ENCODE measurements around the gene RSU1.

Gene RSU1

DNA sequence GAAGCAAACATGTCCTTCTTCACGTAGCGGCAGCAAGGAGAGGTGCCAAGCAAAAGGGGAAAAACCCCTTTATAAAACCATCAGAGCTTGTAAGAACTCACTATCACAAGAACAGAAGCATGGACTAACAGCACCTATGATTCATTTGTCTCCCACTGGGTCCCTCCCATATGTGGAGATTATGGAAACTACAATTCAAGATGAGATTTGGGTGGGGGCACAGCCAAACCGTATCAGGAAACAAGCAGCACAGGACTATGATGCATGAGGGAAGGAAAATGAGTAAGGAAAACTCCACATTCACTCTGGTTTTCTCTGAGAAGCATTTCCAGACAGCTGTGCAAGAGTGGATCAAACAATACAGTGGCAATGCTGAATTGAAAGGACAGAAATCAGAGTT lies 81.6 kb downstream of the RSU1 start:
- Histone ChIP-seq H3K9me3 (ENCODE audit: control extremely low read depth in 1 of 5, control insufficient read depth in 4 of 5, insufficient read depth in 2 of 5, low read depth in 1 of 5, low read length in 4 of 5) (peaks cover 2 to 31% (median 10%) of the 10 kb centered on the region in 5 experiments), H3K36me3 (ENCODE audit: control insufficient read depth in 4 of 4, insufficient read depth in 4 of 4, low read length in 3 of 4) (peaks cover 2 to 23% (median 6%) of the 10 kb centered on the region in 4 experiments), H3K27me3 (replicated peaks in 2 of 5; ENCODE audit: control insufficient read depth in 4 of 5, insufficient read depth in 5 of 5, low read length in 4 of 5) (no peaks in the 10 kb centered on the region), H3K4me3 (ENCODE audit: control insufficient read depth in 1 of 7, extremely low read depth in 1 of 7, insufficient read depth in 4 of 7, low read depth in 2 of 7, low read length in 6 of 7) (no peak overlapping the region), H3K27ac (ENCODE audit: insufficient read depth in 1 of 2, low read depth in 1 of 2, low read length in 2 of 2, poor library complexity in 1 of 2, severe bottlenecking in 2 of 2) (no peak overlapping the region), H3K4me1 (ENCODE audit: control extremely low read depth in 1 of 4, control insufficient read depth in 4 of 4, insufficient read depth in 4 of 4, low read length in 3 of 4) (no peaks in the 10 kb centered on the region)
- POLR2A ChIA-PET, result no interaction called here
- 100% methylated on average over 3 of the region's 3 CpGs for WGBS (ENCODE audit: insufficient coverage)
- DNase-seq, result no peak
- CTCF ChIA-PET, result interaction anchor here (0.9 kb wide), 2 partner anchors 9 to 10 kb away, joined by 3 read pairs; no protein-coding TSS in a partner anchor

DNA sequence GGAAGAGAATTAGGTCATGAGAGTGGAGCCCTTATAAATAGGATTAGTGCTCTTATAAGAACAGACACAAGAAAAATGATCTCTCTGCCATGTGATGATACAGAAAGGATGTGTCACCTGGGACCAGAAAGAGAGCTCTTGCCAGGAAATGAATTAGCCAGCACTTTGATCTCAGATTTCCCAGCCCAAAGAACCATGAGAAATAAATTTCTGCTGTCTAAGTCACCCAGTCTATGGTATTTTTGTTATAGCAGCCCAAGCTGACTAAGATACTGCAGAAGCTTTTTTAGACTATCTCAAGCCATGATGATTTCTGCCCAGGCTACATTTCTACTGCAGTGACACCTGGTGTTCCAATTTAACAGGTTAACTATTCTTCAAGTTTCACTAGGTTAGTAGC lies 84.8 kb downstream of the RSU1 start:
- ChIA-PET POLR2A (no interaction called here), CTCF (interaction anchor here (1.1 kb wide), 1 partner anchor 9 kb away, joined by 3 read pairs; no protein-coding TSS in a partner anchor)
- DNase-seq, result no peak
- Histone ChIP-seq H3K27ac (ENCODE audit: insufficient read depth in 1 of 2, low read depth in 1 of 2, low read length in 2 of 2, poor library complexity in 1 of 2, severe bottlenecking in 2 of 2) (no peak overlapping the region), H3K36me3 (ENCODE audit: control insufficient read depth in 4 of 4, insufficient read depth in 4 of 4, low read length in 3 of 4) (peaks cover 9 to 27% (median 12%) of the 10 kb centered on the region in 4 experiments), H3K4me1 (ENCODE audit: control extremely low read depth in 1 of 4, control insufficient read depth in 4 of 4, insufficient read depth in 4 of 4, low read length in 3 of 4) (no peaks in the 10 kb centered on the region), H3K27me3 (replicated peaks in 2 of 5; ENCODE audit: control insufficient read depth in 4 of 5, insufficient read depth in 5 of 5, low read length in 4 of 5) (no peaks in the 10 kb centered on the region), H3K4me3 (ENCODE audit: control insufficient read depth in 1 of 7, extremely low read depth in 1 of 7, insufficient read depth in 4 of 7, low read depth in 2 of 7, low read length in 6 of 7) (no peak overlapping the region), H3K9me3 (ENCODE audit: control extremely low read depth in 1 of 5, control insufficient read depth in 4 of 5, insufficient read depth in 2 of 5, low read depth in 1 of 5, low read length in 4 of 5) (peaks cover 0 to 28% (median 9%) of the 10 kb centered on the region in 5 experiments)

DNA sequence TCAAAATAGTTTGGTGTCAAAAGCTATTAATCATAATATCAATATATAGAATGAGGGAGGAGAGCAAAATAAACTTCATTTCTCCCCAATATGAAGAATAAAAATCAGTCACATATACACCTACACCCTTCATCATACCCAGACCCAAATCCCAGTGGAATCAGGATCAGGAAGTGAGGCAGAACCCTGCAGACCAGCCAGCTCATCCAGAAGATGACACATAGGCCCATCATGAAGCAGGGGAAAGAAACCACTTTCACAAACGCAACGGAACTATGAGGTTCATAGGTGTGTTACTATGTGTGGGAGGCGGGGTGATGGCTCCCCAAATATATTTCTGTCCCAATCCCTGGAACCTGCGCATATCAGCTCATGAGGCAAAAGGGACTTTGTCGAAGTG lies 89.0 kb downstream of the RSU1 start:
- no peak overlapping the region for H3K27ac ChIP-seq (ENCODE audit: insufficient read depth in 1 of 2, low read depth in 1 of 2, low read length in 2 of 2, poor library complexity in 1 of 2, severe bottlenecking in 2 of 2)
- CTCF ChIA-PET, result no interaction called here
- H3K36me3 ChIP-seq (ENCODE audit: control insufficient read depth in 4 of 4, insufficient read depth in 4 of 4, low read length in 3 of 4), result peaks cover 7 to 15% (median 9%) of the 10 kb centered on the region in 4 experiments
- no peaks in the 10 kb centered on the region for H3K27me3 ChIP-seq (replicated peaks in 2 of 5; ENCODE audit: control insufficient read depth in 4 of 5, insufficient read depth in 5 of 5, low read length in 4 of 5)
- POLR2A ChIA-PET, result no interaction called here
- 100% methylated on average over 5 of the region's 5 CpGs for WGBS (ENCODE audit: insufficient coverage)
- H3K9me3 ChIP-seq (ENCODE audit: control extremely low read depth in 1 of 5, control insufficient read depth in 4 of 5, insufficient read depth in 2 of 5, low read depth in 1 of 5, low read length in 4 of 5), result peaks cover 0 to 10% (median 2%) of the 10 kb centered on the region in 5 experiments
- no peak overlapping the region for H3K4me3 ChIP-seq (ENCODE audit: control insufficient read depth in 1 of 7, extremely low read depth in 1 of 7, insufficient read depth in 4 of 7, low read depth in 2 of 7, low read length in 6 of 7)
- no peak for DNase-seq
- no peaks in the 10 kb centered on the region for H3K4me1 ChIP-seq (ENCODE audit: control extremely low read depth in 1 of 4, control insufficient read depth in 4 of 4, insufficient read depth in 4 of 4, low read length in 3 of 4)

DNA sequence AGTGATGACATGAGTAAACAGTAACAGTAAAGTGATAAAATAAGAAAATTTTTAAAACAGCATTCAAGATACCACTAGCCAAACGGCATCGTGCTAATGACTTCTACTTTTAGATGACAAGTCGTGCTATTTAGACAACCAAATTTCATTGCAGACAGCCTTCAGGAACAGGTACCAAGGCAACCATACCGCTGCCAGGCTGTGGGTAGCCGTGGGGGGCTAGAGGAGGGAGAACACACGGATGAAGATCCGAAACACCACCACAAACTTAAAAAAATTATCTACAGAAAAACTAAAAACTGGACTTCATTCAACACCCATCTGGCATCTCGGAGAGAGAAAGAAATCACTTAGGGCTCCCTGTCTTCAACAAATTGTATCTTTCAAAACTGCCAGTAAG lies 89.6 kb downstream of the RSU1 start:
- no peak overlapping the region for H3K27ac ChIP-seq (ENCODE audit: insufficient read depth in 1 of 2, low read depth in 1 of 2, low read length in 2 of 2, poor library complexity in 1 of 2, severe bottlenecking in 2 of 2)
- no peaks in the 10 kb centered on the region for H3K27me3 ChIP-seq (replicated peaks in 2 of 5; ENCODE audit: control insufficient read depth in 4 of 5, insufficient read depth in 5 of 5, low read length in 4 of 5)
- no peaks in the 10 kb centered on the region for H3K4me1 ChIP-seq (ENCODE audit: control extremely low read depth in 1 of 4, control insufficient read depth in 4 of 4, insufficient read depth in 4 of 4, low read length in 3 of 4)
- peaks cover 7 to 11% (median 9%) of the 10 kb centered on the region in 4 experiments for H3K36me3 ChIP-seq (ENCODE audit: control insufficient read depth in 4 of 4, insufficient read depth in 4 of 4, low read length in 3 of 4)
- H3K9me3 ChIP-seq (ENCODE audit: control extremely low read depth in 1 of 5, control insufficient read depth in 4 of 5, insufficient read depth in 2 of 5, low read depth in 1 of 5, low read length in 4 of 5), result peaks cover 0 to 10% (median 2%) of the 10 kb centered on the region in 5 experiments
- ChIA-PET POLR2A (no interaction called here), CTCF (no interaction called here)
- H3K4me3 ChIP-seq (ENCODE audit: control insufficient read depth in 1 of 7, extremely low read depth in 1 of 7, insufficient read depth in 4 of 7, low read depth in 2 of 7, low read length in 6 of 7), result no peak overlapping the region
- DNase-seq, result no peak
- WGBS (ENCODE audit: insufficient coverage), result 92% methylated on average over 2 of the region's 8 CpGs

DNA sequence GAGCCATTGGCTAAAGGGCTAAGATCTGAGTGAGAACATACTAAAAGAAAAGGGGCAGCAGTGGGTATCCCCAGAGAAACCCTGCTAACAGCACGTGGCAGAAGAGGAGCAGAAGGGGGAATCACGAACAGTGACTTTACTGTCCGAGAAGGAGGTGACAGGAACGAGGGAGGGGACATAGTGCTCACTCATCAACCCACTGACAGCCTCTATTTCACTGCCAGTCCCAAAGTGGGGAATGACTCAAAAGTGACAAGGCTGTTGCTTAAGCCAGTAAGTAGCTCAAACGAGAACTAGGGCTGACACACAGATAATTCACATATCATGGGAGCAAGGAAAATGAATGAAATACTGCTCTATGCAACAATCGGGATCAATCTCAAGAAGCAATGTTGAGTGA lies 92.7 kb downstream of the RSU1 start:
- Histone ChIP-seq H3K36me3 (ENCODE audit: control insufficient read depth in 4 of 4, insufficient read depth in 4 of 4, low read length in 3 of 4) (peaks cover 2 to 20% (median 11%) of the 10 kb centered on the region in 4 experiments), H3K9me3 (ENCODE audit: control extremely low read depth in 1 of 5, control insufficient read depth in 4 of 5, insufficient read depth in 2 of 5, low read depth in 1 of 5, low read length in 4 of 5) (peaks cover 0 to 7% (median 2%) of the 10 kb centered on the region in 5 experiments), H3K4me1 (ENCODE audit: control extremely low read depth in 1 of 4, control insufficient read depth in 4 of 4, insufficient read depth in 4 of 4, low read length in 3 of 4) (no peaks in the 10 kb centered on the region), H3K27me3 (replicated peaks in 2 of 5; ENCODE audit: control insufficient read depth in 4 of 5, insufficient read depth in 5 of 5, low read length in 4 of 5) (no peaks in the 10 kb centered on the region), H3K27ac (ENCODE audit: insufficient read depth in 1 of 2, low read depth in 1 of 2, low read length in 2 of 2, poor library complexity in 1 of 2, severe bottlenecking in 2 of 2) (no peak overlapping the region), H3K4me3 (ENCODE audit: control insufficient read depth in 1 of 7, extremely low read depth in 1 of 7, insufficient read depth in 4 of 7, low read depth in 2 of 7, low read length in 6 of 7) (no peak overlapping the region)
- no peak for DNase-seq
- POLR2A ChIA-PET, result no interaction called here
- CTCF ChIA-PET, result interaction anchor here (0.6 to 1.8 kb wide), 2 partner anchors 10 to 822 kb away, joined by 3 to 5 read pairs; no protein-coding TSS in a partner anchor
- 95% methylated on average over 5 of the region's 6 CpGs for WGBS (ENCODE audit: insufficient coverage)

DNA sequence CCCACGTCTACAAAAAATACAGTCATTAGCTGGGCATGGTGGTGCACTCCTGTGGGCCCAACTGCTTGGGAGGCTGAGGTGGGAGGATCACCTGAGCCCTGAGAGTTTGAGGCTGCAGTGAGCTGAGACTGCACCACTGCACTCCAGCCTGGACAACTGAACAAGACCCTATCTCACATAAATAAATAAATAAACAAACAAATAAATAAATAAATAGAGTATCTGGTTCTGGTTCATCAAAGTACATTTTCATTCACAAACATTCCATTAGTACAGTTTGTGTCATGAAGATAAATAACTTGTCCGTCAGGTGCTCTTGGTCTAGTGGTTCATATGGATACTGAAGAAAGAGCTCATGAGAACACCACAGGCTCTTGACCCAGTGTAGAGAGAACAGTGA lies 96.4 kb downstream of the RSU1 start:
- DNase-seq, result no peak
- ChIA-PET POLR2A (no interaction called here), CTCF (no interaction called here)
- Histone ChIP-seq H3K27me3 (replicated peaks in 2 of 5; ENCODE audit: control insufficient read depth in 4 of 5, insufficient read depth in 5 of 5, low read length in 4 of 5) (no peaks in the 10 kb centered on the region), H3K4me3 (ENCODE audit: control insufficient read depth in 1 of 7, extremely low read depth in 1 of 7, insufficient read depth in 4 of 7, low read depth in 2 of 7, low read length in 6 of 7) (no peak overlapping the region), H3K36me3 (ENCODE audit: control insufficient read depth in 4 of 4, insufficient read depth in 4 of 4, low read length in 3 of 4) (peaks cover 2 to 15% (median 4%) of the 10 kb centered on the region in 4 experiments), H3K27ac (ENCODE audit: insufficient read depth in 1 of 2, low read depth in 1 of 2, low read length in 2 of 2, poor library complexity in 1 of 2, severe bottlenecking in 2 of 2) (no peak overlapping the region), H3K4me1 (ENCODE audit: control extremely low read depth in 1 of 4, control insufficient read depth in 4 of 4, insufficient read depth in 4 of 4, low read length in 3 of 4) (no peaks in the 10 kb centered on the region), H3K9me3 (ENCODE audit: control extremely low read depth in 1 of 5, control insufficient read depth in 4 of 5, insufficient read depth in 2 of 5, low read depth in 1 of 5, low read length in 4 of 5) (peaks cover 0 to 4% (median 0%) of the 10 kb centered on the region in 5 experiments)
- WGBS (ENCODE audit: insufficient coverage), result 100% methylated on average over 1 of the region's 2 CpGs

DNA sequence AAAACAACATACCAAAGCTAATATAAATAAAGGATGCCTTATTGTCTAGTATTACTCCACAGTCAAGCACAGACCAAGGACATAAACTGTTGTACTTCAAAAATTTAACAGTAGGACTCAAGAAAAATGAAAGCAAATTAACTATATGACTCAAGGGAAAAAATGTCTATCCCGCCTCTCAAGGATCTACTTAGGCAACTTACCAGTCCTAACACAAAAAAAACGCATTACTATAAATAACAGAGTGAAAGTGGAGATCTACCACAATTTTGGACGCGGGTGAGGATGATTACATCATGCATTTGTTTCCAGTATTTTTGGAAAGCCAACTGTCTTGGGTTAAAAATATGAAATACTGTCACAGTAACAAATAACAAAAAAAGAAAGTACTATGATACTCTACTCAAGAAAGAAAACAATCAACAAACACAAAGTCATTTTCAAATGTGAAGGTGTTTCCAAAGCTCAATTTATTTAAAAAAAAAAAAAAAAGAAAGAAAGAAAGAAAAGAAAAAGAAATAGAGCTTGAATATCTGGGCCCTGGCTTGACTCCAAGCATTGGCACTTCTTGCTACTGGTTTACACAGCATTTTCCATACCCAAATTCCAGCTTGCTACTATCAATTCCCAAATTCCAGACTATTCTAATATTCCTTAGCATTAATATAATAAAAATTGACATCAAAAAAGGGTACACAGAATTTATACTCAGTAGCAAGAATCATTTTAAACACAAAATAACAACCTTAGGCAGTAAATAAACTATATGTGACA lies 99.4 kb downstream of the RSU1 start:
- H3K27ac ChIP-seq (ENCODE audit: insufficient read depth in 1 of 2, low read depth in 1 of 2, low read length in 2 of 2, poor library complexity in 1 of 2, severe bottlenecking in 2 of 2), result no peak overlapping the region
- no peak for DNase-seq
- H3K36me3 ChIP-seq (ENCODE audit: control insufficient read depth in 4 of 4, insufficient read depth in 4 of 4, low read length in 3 of 4), result peaks cover 0 to 23% (median 5%) of the 10 kb centered on the region in 4 experiments
- no peaks in the 10 kb centered on the region for H3K4me1 ChIP-seq (ENCODE audit: control extremely low read depth in 1 of 4, control insufficient read depth in 4 of 4, insufficient read depth in 4 of 4, low read length in 3 of 4)
- H3K4me3 ChIP-seq (ENCODE audit: control insufficient read depth in 1 of 7, extremely low read depth in 1 of 7, insufficient read depth in 4 of 7, low read depth in 2 of 7, low read length in 6 of 7), result no peak overlapping the region
- ChIA-PET POLR2A (no interaction called here), CTCF (interaction anchor here (0.6 kb wide), 1 partner anchor 1202 kb away, joined by 3 read pairs; no protein-coding TSS in a partner anchor)
- H3K27me3 ChIP-seq (replicated peaks in 2 of 5; ENCODE audit: control insufficient read depth in 4 of 5, insufficient read depth in 5 of 5, low read length in 4 of 5), result no peaks in the 10 kb centered on the region
- WGBS (ENCODE audit: insufficient coverage), result no CpG with 5 or more reads among the region's 4 CpGs
- peaks cover 0 to 26% (median 16%) of the 10 kb centered on the region in 5 experiments for H3K9me3 ChIP-seq (ENCODE audit: control extremely low read depth in 1 of 5, control insufficient read depth in 4 of 5, insufficient read depth in 2 of 5, low read depth in 1 of 5, low read length in 4 of 5)

Measured in common myeloid progenitor, CD34-positive (primary cell).